ENCODE results near the gene SMS.

The SMS gene

DNA sequence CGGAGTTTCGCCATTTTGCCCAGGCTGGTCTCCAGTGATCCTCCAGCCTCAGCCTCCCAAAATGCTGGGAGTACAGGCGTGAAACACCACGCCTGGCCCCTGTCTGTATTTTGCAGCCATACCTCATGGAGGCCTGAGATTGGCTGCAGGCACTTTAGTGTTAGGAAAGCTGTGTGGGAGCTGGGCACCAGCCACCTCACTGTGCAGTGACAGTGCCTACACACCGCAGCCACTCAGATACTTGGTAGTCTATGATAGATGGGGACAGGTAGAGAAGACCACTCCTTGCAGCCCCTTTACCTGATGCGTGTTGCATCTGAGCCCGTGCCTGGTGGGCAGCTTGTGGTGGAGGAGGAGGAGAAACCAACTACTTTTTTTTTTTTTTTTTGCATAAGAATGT, 16.3 kb downstream of the SMS start:
- Histone ChIP-seq H3K4me2 (no peak overlapping the region), H3K27ac (no peak overlapping the region), H3K9me3 (replicated peaks in 1 of 11) (peaks cover 0 to 9% (median 0%) of the 10 kb centered on the region in 11 experiments; a peak in 1 of 22 replicates), H3K27me3 (no peaks in the 10 kb centered on the region), H3K36me3 (peaks cover 0 to 23% (median 6%) of the 10 kb centered on the region in 11 experiments; a peak in 8 of 22 replicates), H3K9ac (no peak overlapping the region), H4K20me1 (peaks cover 29 to 99% (median 76%) of the 10 kb centered on the region in 11 experiments), H3K4me1 (peaks cover 0 to 63% (median 20%) of the 10 kb centered on the region in 10 experiments; a peak in 15 of 20 replicates), H3K4me3 (no peak overlapping the region)
- no peak for TF ChIP-seq Cebpa-rat (IDR thresholded peaks at IDR 0.05)

DNA sequence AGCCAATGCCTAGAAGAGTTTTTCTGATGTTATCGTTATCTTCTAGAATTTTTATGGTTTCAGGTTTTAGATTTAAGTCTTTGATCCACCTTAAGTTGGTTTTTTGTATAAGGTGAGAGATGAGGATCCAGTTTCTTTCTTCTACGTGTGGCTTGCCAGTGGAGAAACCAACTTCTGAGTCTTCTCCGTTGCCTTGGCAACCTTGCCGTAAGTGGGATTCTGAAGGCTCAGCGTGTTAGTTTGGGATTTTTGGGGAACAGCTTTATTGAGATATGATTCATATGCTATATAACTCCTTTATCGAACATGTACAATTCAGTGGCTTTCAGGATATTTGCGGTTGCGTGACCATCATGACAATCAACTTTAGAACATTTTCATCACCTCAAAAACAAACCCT, 17.7 kb downstream of the SMS start:
- Histone ChIP-seq H3K27ac (no peak overlapping the region), H3K4me2 (no peak overlapping the region), H3K4me1 (peaks cover 0 to 60% (median 20%) of the 10 kb centered on the region in 10 experiments; a peak in 15 of 20 replicates), H3K27me3 (no peaks in the 10 kb centered on the region), H3K4me3 (no peak overlapping the region), H3K9me3 (replicated peaks in 1 of 11) (peaks cover 0 to 9% (median 0%) of the 10 kb centered on the region in 11 experiments; a peak in 1 of 22 replicates), H3K9ac (no peak overlapping the region), H3K36me3 (peaks cover 0 to 23% (median 6%) of the 10 kb centered on the region in 11 experiments; a peak in 8 of 22 replicates), H4K20me1 (peaks cover 29 to 100% (median 84%) of the 10 kb centered on the region in 11 experiments)
- no peak for TF ChIP-seq Cebpa-rat (IDR thresholded peaks at IDR 0.05)

DNA sequence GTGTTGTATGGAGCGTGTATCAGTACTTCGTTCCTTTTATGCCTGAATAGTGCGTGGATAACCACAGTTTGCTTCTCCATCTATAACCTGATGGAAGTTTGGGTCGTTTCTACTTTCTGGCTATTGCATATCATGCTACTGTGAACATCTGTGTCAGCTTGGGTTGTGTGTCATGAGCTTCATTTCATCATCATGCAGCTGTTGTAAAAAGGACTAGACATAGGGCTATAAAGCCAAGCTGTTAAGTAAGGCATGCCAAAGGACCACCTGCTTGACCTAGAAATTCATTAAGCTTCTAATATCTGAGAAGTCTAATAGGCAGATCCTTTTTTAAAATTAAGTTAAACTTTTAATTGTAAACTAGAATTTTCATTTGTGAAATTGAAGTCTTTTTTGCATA, 18.4 kb downstream of the SMS start:
- H3K4me1 ChIP-seq = peaks cover 0 to 52% (median 20%) of the 10 kb centered on the region in 10 experiments; a peak in 15 of 20 replicates
- no peak overlapping the region for H3K4me3 ChIP-seq
- TF ChIP-seq Cebpa-rat (IDR thresholded peaks at IDR 0.05) = no peak
- H3K27me3 ChIP-seq = no peaks in the 10 kb centered on the region
- peak overlapping the region in 1 of 11 experiments; percentile 34; a peak in 1 of 22 replicates for H3K4me2 ChIP-seq
- peaks cover 0 to 9% (median 0%) of the 10 kb centered on the region in 11 experiments; a peak in 1 of 22 replicates for H3K9me3 ChIP-seq (replicated peaks in 1 of 11)
- H4K20me1 ChIP-seq = peaks cover 29 to 100% (median 87%) of the 10 kb centered on the region in 11 experiments
- H3K9ac ChIP-seq = no peak overlapping the region
- peak overlapping the region in 2 of 11 experiments; percentile 4 to 16; a peak in 1 of 22 replicates for H3K27ac ChIP-seq
- peaks cover 0 to 23% (median 6%) of the 10 kb centered on the region in 11 experiments; a peak in 8 of 22 replicates for H3K36me3 ChIP-seq

DNA sequence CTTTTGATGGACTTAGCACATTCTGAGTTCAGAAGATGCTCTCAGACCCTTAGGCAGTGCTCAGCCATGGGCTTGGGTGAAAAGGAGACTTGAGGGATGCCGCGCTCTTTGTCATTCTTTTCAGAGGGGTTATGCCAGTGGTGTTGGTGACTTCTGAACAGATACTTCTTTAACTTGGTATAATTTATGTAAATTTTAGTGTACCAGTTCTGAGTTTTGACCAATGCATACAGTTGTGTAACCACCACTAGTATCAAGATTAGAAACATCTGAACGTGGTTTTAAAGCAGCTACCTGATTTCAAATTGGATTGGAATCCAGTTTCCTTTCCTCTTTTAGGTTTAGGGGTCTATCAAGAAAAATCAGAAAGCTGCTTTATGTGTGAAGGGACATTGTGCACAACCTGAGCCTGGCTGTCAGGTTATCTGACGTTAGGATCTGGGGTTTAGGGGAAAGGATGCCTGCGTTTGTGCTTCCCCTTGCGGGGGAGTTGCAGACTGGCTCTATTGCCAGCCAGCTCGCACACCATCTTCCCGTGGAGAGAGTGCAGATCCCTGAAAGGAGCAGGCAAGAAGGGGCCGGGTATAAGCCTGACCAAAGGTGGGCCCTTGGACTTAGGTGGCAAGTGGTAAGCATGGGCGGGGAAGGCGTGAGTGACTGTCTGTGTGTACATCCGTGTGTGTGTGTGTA, 19.0 kb downstream of the SMS start:
- no peak overlapping the region for H3K9ac ChIP-seq
- peak overlapping the region in 2 of 11 experiments; percentile 4 to 16; a peak in 2 of 22 replicates for H3K27ac ChIP-seq
- H3K4me1 ChIP-seq = peaks cover 0 to 46% (median 17%) of the 10 kb centered on the region in 10 experiments; a peak in 15 of 20 replicates
- no peak overlapping the region for H3K4me3 ChIP-seq
- H3K36me3 ChIP-seq = peaks cover 0 to 22% (median 6%) of the 10 kb centered on the region in 11 experiments; a peak in 8 of 22 replicates
- H3K4me2 ChIP-seq = peak overlapping the region in 2 of 11 experiments; percentile 3 to 5; a peak in 1 of 22 replicates
- H3K27me3 ChIP-seq = no peaks in the 10 kb centered on the region
- peaks cover 0 to 9% (median 0%) of the 10 kb centered on the region in 11 experiments; a peak in 1 of 22 replicates for H3K9me3 ChIP-seq (replicated peaks in 1 of 11)
- H4K20me1 ChIP-seq = peaks cover 27 to 100% (median 87%) of the 10 kb centered on the region in 11 experiments
- TF ChIP-seq Cebpa-rat (IDR thresholded peaks at IDR 0.05) = no peak

DNA sequence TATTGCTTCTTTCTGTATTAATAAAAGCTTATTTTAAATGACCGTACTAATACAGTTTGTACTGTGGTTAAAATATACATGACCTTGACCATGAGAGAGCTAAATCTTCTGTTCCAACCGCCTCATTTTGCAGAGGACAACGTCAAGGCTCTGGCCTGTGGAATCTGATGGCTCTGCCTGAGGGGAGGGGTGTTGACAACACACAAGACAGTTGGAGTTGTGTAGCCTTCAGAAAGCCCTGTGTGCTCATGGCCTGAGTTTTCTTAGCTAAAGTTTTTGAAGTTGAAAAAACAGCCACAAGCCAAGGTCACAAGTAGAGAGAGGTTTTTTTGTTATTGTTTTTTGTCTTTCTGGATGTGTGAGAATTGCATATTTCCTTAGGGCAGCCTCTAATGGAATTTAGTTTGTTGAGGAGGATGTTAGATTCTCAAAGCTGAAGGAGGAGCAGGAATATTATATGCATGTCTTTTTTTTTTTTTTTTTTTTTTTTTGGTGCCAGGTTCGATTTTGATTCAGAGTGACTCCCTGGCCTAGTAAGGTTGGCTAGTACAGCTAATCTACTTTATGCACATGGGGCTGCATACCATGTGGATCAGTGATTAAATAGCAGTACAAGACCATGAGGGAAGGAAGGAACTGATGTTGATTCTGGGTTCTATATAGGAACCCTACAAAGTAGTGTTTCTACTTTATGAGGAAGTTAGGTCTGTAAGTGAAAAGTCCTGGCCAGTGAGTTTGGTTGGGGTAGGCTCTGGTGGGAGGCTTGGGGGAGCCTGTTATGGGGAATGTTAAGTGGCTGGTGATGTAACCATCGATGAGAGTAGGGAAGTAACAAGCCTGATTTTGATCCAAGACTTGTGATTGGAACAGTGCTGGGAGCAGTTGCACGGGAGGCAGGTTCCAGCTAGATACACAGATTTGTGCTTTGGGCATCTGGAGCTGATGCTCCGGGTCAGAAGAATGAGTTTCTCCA, 20.3 kb downstream of the SMS start:
- Histone ChIP-seq H4K20me1 (peaks cover 22 to 100% (median 85%) of the 10 kb centered on the region in 11 experiments), H3K36me3 (peaks cover 0 to 17% (median 6%) of the 10 kb centered on the region in 11 experiments; a peak in 7 of 22 replicates), H3K9me3 (replicated peaks in 1 of 11) (peaks cover 0 to 9% (median 0%) of the 10 kb centered on the region in 11 experiments; a peak in 1 of 22 replicates), H3K9ac (no peak overlapping the region), H3K27ac (no peak overlapping the region), H3K27me3 (no peaks in the 10 kb centered on the region), H3K4me1 (peaks cover 0 to 33% (median 7%) of the 10 kb centered on the region in 10 experiments; a peak in 12 of 20 replicates), H3K4me2 (peak overlapping the region in 1 of 11 experiments; percentile 43; a peak in 2 of 22 replicates), H3K4me3 (no peak overlapping the region)
- TF ChIP-seq Cebpa-rat (IDR thresholded peaks at IDR 0.05) = no peak

DNA sequence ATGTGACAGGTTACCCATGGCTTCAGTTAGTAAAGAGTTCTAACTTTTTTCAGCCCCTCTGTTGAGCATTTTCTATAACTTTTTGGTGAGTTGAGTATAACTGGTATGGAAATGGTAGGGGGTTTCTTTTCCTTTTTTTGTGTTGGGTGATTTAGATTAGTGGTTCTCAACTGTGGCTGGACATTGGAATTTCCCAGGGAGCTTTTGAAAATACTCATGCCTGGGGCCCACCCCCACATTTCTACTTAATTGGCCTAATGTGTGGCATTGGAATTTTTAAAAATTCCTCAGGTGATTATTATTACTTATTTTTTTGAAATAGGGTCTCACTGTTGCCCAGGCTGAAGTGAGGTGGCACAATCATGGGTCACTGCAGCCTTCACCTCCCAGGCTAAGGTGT, 21.9 kb downstream of the SMS start:
- no peak overlapping the region for H3K27ac ChIP-seq
- H3K9ac ChIP-seq = no peak overlapping the region
- peaks cover 19 to 100% (median 89%) of the 10 kb centered on the region in 11 experiments for H4K20me1 ChIP-seq
- 0 out of 22 replicates have a peak, but pooled peaks cover 0 to under 1% (median 0%) of the 10 kb centered on the region in 11 experiments for H3K9me3 ChIP-seq (replicated peaks in 1 of 11)
- H3K4me2 ChIP-seq = no peak overlapping the region
- no peak overlapping the region for H3K4me3 ChIP-seq
- peaks cover 0 to 15% (median 4%) of the 10 kb centered on the region in 11 experiments; a peak in 14 of 22 replicates for H3K36me3 ChIP-seq
- H3K4me1 ChIP-seq = peaks cover 0 to 30% (median 6%) of the 10 kb centered on the region in 10 experiments; a peak in 6 of 20 replicates
- no peak for TF ChIP-seq Cebpa-rat (IDR thresholded peaks at IDR 0.05)
- H3K27me3 ChIP-seq = no peaks in the 10 kb centered on the region

DNA sequence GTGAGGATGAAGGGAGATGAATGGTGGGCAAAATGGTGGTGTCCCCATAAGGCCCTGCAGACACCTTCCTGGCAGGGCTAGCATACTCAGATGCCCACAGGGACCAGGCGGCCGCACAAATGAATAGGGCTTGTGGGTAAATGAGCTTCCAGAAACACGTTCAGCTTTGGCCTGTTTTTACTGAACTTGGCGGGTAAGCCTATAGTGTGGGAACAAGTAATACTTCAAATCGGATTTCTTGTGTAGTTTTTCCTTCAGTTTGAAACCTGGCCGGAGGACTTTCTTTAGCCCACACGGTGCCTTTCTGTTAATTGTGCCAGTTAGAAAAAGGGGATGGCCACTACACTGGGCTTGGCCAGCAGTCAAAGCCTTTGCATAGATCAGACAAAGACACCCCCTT, 22.8 kb downstream of the SMS start:
- Histone ChIP-seq H3K4me3 (no peak overlapping the region), H3K4me1 (peaks cover 0 to 30% (median 6%) of the 10 kb centered on the region in 10 experiments; a peak in 6 of 20 replicates), H3K9me3 (replicated peaks in 1 of 11) (no peaks in the 10 kb centered on the region), H3K9ac (no peak overlapping the region), H3K36me3 (peaks cover 8 to 21% (median 13%) of the 10 kb centered on the region in 11 experiments; a peak in 21 of 22 replicates), H3K27ac (no peak overlapping the region), H3K27me3 (no peaks in the 10 kb centered on the region), H4K20me1 (peaks cover 25 to 100% (median 93%) of the 10 kb centered on the region in 11 experiments), H3K4me2 (no peak overlapping the region)
- no peak for TF ChIP-seq Cebpa-rat (IDR thresholded peaks at IDR 0.05)

DNA sequence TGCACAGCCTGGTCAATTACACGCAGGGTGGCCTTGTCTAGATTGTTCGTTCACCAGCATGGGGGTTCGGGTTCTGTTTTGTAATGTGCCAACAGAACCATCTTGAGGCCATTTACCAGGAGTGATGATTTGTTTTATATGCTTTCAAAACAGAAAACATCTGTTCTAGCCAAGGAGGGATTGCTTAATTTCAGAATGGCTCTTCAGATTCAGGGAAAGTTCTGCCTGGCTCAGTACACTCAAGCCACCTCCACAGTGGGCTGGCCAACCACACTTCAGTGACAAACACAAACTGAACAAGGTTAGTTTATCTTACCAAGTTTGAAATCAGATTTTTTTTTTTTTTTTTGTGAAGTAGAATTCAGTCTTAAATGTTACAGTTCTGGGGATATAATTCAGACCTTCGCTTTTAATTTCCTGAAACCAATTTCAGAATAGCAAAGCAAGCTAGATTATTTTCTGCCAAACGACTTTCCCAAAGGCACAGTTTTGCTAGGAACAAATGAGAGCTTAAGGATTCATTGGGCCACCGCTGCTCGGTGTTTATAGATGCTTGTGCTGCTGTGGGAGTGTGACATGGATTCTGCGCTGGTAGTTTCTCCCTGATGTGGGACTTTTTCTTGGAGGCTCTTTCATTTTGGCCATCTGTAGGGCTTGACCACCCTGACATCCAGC, 23.4 kb downstream of the SMS start:
- no peak for TF ChIP-seq Cebpa-rat (IDR thresholded peaks at IDR 0.05)
- H3K4me3 ChIP-seq = no peak overlapping the region
- no peak overlapping the region for H3K9ac ChIP-seq
- H3K36me3 ChIP-seq = peaks cover 11 to 25% (median 19%) of the 10 kb centered on the region in 11 experiments
- no peak overlapping the region for H3K27ac ChIP-seq
- H3K4me1 ChIP-seq = peaks cover 0 to 26% (median 1%) of the 10 kb centered on the region in 10 experiments; a peak in 6 of 20 replicates
- peaks cover 19 to 100% (median 89%) of the 10 kb centered on the region in 11 experiments; a peak in 21 of 22 replicates for H4K20me1 ChIP-seq
- no peaks in the 10 kb centered on the region for H3K9me3 ChIP-seq (replicated peaks in 1 of 11)
- H3K27me3 ChIP-seq = no peaks in the 10 kb centered on the region
- no peak overlapping the region for H3K4me2 ChIP-seq
